Jurkat, Clone E6-1 (cell line): ENCODE results near the gene TMEM114.

Experiments used
- DNase-seq: peaks from one replicate; pipeline ENCODE4 v3.0.0-alpha.2; 2011; ENCODE audit warnings: low read depth, low spot score
- H3K4me3 ChIP-seq: 2 replicates; pipeline ENCODE4 v1.5.1; 2011; ENCODE audit warnings: mild to moderate bottlenecking, low read length, control low read depth, moderate library complexity

The TMEM114 gene

GRCh38 chr16:8554022-8554421 is 36.3 kb downstream of the TMEM114 start:
- no peak overlapping the region for H3K4me3 ChIP-seq
- DNase-seq: no peak

DNA sequence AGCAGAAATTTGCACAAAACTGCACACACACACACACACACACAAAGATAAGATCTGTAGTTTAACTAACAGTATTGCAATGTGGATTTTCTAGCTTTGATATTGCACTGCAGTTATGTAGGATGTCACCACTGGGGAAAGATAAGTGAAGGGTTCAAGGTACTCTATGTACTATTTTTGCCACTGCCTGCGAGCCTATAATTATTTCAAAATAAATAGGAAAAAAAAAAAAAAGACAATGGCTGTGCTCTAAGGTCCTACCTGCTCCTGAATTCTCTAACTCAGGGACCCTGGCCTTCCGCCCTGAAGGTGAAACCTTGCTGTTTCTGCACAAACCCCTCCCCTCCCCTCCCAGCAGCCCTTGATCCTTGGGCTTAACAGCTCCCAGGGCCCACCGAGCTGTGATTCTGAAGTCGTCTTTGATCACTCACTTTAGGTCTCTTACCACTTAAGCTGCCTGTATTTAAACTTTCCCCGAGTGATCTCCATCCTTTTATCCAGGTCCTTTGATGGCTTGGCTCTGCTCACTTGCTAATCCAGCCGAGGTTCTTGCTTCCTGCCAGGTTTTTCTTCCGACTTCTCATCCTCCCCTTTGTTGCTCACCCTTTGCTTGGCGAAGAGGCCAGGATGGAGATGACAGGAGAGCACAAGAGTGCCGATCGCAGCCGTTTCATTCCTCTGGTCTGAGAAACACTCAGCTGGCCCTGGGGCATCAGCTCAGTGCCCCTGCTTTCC is 37.7 kb downstream of the TMEM114 start:
- DNase-seq: no peak
- no peak overlapping the region for H3K4me3 ChIP-seq

DNA sequence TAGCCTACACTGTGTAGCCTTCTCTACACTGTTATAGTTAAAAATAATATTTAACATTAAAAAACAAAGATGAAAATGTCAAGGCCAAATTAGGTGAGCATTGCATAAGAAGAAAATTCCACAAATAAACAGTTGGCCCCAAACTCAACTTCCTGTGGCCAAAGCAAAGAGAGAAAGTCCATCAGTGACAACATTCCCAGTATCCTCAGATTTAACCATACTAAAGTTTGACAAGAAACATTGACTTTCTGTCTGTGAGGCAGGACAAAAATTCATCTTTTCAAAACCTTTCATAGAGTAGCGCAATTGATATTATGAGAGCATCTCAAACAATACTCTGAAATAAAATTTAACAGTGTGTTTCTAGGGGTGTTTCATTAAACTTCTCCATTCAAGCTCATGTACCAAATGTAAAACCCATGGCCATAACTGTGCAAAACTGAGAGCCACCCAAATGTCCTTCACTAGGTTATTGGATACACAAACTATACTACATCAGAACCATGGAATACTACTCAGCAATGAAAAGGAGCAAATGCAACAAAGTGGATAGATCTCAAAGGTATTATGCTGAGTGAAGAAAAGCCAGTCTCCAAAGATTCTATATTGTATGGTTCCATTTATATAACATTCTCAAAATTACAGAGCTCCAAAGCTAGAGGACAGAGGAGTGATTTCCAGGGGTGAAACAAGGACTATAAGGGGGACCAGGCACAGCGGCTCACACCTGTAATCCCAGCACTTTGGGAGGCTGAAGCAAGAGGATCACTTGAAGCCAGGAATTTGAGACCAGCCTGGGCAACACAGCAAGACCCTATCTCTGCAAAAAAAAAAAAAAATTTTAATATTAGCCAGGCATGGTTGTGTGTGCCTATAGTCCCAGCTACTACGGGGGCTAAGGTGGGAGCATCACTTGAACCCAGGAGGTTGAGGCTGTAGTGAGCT is 38.7 kb downstream of the TMEM114 start:
- DNase-seq: no peak
- H3K4me3 ChIP-seq: no peak overlapping the region

- no peak overlapping the region for H3K4me3 ChIP-seq
- DNase-seq: no peak
Measured at GRCh38 chr16:8550728-8551387, 39.5 kb downstream of the TMEM114 start.

DNA sequence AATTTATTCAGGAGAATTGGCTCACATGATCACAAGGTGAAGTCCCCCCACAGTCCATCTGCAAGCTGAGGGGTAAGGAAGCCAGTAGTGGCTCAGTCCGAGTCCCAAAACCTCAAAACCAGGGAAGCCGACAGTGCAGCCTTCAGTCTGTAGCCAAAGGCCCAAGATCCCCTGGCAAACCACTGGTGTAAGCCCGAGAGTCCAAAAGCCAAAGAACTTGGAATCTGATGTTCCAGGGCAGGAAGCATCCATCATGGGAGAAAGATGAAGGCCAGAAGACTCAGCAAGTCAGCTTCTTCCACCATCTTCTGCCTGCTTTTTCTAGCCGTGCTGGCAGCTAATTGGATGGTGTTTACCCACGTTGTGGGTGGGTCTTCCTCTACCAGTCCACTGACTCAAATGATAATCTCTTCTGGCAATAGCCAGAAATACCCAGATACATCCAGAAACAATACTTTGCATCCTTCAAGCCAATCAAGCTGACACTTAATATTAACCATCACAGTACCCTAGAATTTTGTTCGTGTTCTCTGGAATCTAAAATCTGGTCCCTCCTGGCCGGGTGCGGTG is 40.4 kb downstream of the TMEM114 start:
- DNase-seq: no peak
- no peak overlapping the region for H3K4me3 ChIP-seq

DNA sequence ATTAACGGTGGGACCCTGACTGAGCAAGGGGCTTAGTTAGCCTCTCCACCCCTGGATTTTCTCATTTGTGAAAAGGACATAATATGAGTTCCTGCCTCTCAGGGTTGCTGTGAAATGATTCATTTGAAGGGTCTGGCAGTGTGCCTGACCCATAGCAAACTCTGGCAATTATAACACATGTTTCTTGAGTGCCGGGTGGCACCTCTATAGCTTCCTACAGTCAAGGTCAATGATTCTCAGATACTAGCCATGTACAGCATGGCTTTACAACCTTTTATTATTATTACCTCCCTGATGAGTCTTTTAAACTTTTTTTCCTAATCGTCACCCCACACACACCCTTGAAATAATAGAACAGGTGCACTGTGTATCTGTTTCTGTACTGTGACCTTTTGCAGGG is 42.1 kb downstream of the TMEM114 start:
- no peak overlapping the region for H3K4me3 ChIP-seq
- no peak for DNase-seq

GRCh38 chr16:8547762-8548161 is 42.5 kb downstream of the TMEM114 start:
- DNase-seq: no peak

DNA sequence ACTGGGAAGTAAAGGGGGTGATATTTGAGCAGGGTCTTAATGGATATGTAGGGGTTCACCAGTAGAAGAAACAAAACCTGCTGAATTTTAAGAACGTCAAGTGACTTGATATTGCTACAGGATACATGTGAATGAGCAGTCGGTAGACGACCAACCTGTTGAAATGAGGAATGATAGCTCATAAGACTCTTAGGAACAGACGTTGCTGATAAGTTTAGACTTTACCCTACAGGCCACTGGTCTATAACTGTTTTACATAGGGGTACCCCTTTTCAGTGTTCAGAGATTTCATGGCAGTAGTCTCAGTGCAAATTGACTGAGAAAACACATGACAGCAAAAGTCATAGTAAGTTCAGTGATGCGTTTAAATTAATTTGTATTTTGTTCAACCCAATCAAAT is 45.9 kb downstream of the TMEM114 start:
- no peak for DNase-seq
- no peak overlapping the region for H3K4me3 ChIP-seq

More at GRCh38 chr16:8547762-8548161, 42.5 kb downstream of the TMEM114 start:
- no peak overlapping the region for H3K4me3 ChIP-seq

DNA sequence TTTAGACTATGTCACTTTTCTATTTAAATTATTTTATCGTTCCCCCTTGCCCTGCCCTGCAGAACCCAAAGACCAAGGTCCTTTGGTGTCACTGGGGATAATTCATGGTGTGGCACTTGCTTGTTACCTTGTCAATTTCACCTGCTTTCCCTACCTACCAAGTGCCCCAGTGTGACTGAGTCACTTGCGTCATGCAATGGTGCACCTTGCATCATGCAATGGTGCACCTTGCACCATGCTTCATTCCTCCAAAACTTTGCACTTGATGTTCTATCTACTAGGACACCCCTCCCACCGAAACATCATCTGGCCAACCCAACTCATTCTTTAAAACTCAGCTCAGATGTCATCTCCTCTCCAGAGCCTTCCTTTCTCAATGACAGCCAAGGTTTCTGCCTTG is 47.1 kb downstream of the TMEM114 start:
- DNase-seq: no peak
- no peak overlapping the region for H3K4me3 ChIP-seq

- no peak overlapping the region for H3K4me3 ChIP-seq
Measured at GRCh38 chr16:8542393-8542792, 47.9 kb downstream of the TMEM114 start.

DNA sequence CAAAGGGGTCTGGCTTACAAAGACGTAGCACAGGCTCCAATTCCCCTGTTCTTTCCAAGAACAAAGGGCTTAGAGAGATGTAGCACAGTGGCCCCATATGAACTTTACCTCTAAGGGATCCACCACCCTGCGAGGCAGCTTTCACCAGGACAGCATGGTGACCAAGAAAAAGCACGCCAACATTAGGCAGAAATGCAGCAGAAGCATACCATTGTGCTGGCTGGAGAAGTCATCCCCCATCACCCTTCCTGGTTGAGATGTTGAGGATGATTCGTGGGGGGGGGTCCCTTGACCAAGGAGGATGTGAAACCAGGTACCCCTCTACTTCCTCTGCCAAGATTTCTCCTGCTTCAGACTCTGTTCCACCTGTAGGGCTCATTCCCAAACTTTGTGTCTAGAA is 48.4 kb downstream of the TMEM114 start:
- H3K4me3 ChIP-seq: no peak overlapping the region
- no peak for DNase-seq

More at GRCh38 chr16:8542393-8542792, 47.9 kb downstream of the TMEM114 start:
- DNase-seq: no peak

DNA sequence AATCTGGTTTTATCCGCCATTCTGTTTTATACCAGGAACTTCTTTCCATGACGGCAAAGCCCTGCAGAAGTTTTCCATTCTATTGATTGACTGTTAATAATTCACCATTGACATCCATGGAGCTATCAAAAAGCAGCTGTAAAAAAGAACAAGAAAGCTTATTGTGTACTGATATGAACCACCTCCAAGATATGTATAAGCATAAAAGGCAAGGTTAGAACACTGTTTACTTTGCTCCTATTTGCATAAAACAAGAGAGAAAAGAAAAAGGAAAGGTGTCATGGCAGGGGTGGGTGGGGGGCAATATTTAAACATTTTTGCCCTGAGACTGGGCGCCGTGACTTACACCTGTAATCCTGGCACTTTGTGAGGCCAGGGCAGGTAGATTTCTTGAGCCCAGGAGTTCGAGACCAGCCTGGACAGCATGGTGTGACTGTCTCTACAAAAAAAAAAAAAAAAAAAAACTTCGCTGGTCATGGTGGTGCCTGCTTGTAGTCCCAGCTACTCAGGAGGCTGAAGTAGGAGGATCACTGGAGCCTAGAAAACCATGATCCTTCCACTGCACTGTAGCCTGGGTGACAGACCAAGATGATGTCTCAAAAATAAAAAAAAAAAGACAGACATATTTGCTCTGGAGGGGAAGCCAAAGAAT is 52.5 kb downstream of the TMEM114 start:
- DNase-seq: no peak
- H3K4me3 ChIP-seq: no peak overlapping the region

DNA sequence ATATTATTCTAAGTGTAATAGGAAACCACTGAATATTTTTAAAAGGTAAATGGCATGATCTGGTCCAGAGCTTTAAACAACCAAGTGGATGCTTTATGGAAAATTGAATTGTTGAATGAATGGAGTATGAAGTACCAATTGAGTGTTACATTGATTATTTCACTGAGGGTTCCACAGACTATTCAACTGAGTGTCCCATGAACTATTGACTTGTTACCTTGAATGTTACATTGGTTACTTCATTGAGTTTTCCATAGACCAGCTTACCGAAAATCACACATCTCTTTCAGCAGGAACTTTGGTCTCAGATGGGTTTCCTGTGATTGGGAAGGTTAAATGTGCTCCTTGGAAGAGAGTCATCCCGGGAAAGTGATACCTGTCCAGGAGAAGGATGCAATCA is 56.8 kb downstream of the TMEM114 start:
- DNase-seq: no peak
- H3K4me3 ChIP-seq: no peak overlapping the region

DNA sequence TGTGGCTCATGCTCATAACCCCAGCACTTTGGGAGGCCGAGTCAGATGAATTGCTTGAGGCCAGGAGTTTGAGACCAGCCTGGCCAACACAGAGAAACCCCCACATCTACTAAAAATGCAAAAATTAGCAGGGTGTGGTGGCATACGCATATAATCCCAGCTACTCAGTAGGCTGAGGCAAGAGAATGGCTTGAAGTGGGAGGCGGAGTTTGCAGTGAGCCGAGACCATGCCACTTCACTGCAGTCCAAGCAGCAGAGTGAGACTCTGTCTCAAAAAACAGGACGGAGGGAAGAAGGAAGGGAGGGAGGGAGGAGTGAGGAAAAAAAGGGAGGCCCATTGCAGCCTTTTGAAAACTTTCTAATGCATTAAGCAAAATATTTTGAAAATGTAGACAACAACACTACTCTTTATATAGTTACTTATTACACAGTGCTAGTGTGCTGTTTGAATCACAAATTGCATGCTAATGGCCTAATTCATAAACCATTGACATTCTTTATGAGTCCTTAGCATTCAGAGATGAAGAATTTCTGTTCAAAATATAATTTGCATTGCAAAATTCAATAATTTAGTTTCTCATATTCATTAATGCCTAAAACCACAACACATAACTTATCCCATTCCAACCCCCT is 59.4 kb downstream of the TMEM114 start:
- H3K4me3 ChIP-seq: no peak overlapping the region

GRCh38 chr16:8528471-8528870 is 61.8 kb downstream of the TMEM114 start:
- no peak for DNase-seq
- no peak overlapping the region for H3K4me3 ChIP-seq

More for the DNA sequence above, 59.4 kb downstream of the TMEM114 start:
- no peak for DNase-seq

GRCh38 chr16:8523932-8524331 is 66.4 kb downstream of the TMEM114 start:
- DNase-seq: no peak
- no peak overlapping the region for H3K4me3 ChIP-seq

DNA sequence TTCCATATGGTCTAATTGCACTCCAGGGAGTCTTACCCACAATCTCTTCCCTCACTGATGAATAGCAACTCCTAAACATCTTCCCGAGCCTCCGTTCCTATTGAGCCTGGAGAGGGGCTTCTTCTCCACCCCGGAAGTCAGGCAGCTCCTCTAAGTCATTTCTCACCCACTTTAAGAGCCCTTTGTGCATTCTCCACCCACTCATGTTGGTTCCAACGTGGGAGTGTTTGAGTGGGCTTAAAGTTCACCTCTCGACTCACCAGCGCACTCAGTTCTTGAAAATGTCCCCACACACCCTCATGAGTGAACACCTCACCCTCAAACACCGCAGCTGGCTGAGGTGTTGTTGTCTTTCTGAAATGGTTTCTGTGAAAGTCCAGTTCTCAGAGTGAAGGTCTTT is 67.6 kb downstream of the TMEM114 start:
- no peak overlapping the region for H3K4me3 ChIP-seq
- no peak for DNase-seq

- DNase-seq: no peak
- H3K4me3 ChIP-seq: no peak overlapping the region
Measured at GRCh38 chr16:8519643-8520042, 70.7 kb downstream of the TMEM114 start.
